RKO (cell line): ENCODE data around the gene SLC1A6.
"Not testable (repeated sequence)": the region's sequence is repeated elsewhere in the genome, so short reads cannot be mapped to it uniquely, and the experiment has no call there.

ENCODE experiments used
- DNase-seq: peaks from one replicate; pipeline ENCODE4 v3.0.0-alpha.2; 2016; ENCODE audit warnings: low spot score

The SLC1A6 gene

GRCh38 chr19:14957464-14957863 lies 22.2 kb downstream of the SLC1A6 start:
- no peak for DNase-seq

- no peak for DNase-seq
These were observed 25.5 kb downstream of the SLC1A6 start for GRCh38 chr19:14954071-14954655.

- no peak for DNase-seq
These were observed 26.9 kb downstream of the SLC1A6 start for GRCh38 chr19:14952767-14953166.

- no peak for DNase-seq
These were observed 29.2 kb downstream of the SLC1A6 start for GRCh38 chr19:14950421-14950820.

- DNase-seq, result no peak
These were observed 29.8 kb downstream of the SLC1A6 start for GRCh38 chr19:14949876-14950275.

GRCh38 chr19:14949413-14949812 lies 30.3 kb downstream of the SLC1A6 start:
- not testable (repeated sequence) for DNase-seq

GRCh38 chr19:14944456-14944855 lies 35.2 kb downstream of the SLC1A6 start:
- no peak for DNase-seq

GRCh38 chr19:14943601-14944000 lies 36.1 kb downstream of the SLC1A6 start:
- DNase-seq, result no peak

- no peak for DNase-seq
These were observed 38.5 kb downstream of the SLC1A6 start, which contains the start of gene OR7C2 for GRCh38 chr19:14941189-14941588. OR7C2 (plus strand) TSS chr19:14941489; CDS start chr19:14941489, 0 bp downstream.

- DNase-seq, result no peak
These were observed 39.4 kb downstream of the SLC1A6 start for GRCh38 chr19:14940266-14940665.

GRCh38 chr19:14933506-14933905 lies 46.2 kb downstream of the SLC1A6 start:
- DNase-seq, result no peak

GRCh38 chr19:14916848-14917247 lies 62.8 kb downstream of the SLC1A6 start:
- DNase-seq, result peak; percentile 7

- DNase-seq, result no peak
These were observed 64.5 kb downstream of the SLC1A6 start for GRCh38 chr19:14915116-14915515.

GRCh38 chr19:14906711-14907110 lies 73.0 kb downstream of the SLC1A6 start:
- no peak for DNase-seq

- no peak for DNase-seq
These were observed 77.9 kb downstream of the SLC1A6 start for GRCh38 chr19:14901675-14902260.
